GM19452 (cell line): ENCODE data around the gene CPNE4.

ENCODE experiments used
- ATAC-seq: cut with Tn5 transposase; IDR thresholded peaks from one replicate; pipeline ENCODE4 v1.9.1; 2021; ENCODE audit not compliant: unreplicated experiment

Gene CPNE4

GRCh38 chr3:131484496-131485111 lies 550.2 kb downstream of the CPNE4 start:
- no peak for ATAC-seq
